ENCODE data around the gene SBNO2.

- TF ChIP-seq CTCF (IDR thresholded peaks at IDR 0.05; ENCODE audit: borderline replicate concordance, extremely low read depth, low read length, poor library complexity, severe bottlenecking) (no peak), EZH2 (IDR thresholded peaks at IDR 0.05; ENCODE audit: borderline replicate concordance, low read depth, low read length, severe bottlenecking) (no peak)
Measured at GRCh38 chr19:1141944-1142343, 32.1 kb downstream of the SBNO2 start.
